SK-N-SH (cell line): ENCODE results near the gene CACNA1D.

Experiments
- CTCF ChIP-seq: fragments of 200-600 bp; sonication (generic); IDR thresholded peaks from 2 replicates; pipeline ENCODE4 v1.6.1; 2017; ENCODE audit warnings: antibody characterized with exemption, mild to moderate bottlenecking, moderate library complexity
- EP300 ChIP-seq, 2 experiments: IDR thresholded peaks; 2 replicates each; pipeline versions ENCODE4 v1.4.0 to v1.6.1; 2012; ENCODE audit warnings: borderline replicate concordance in 1 of 2, low read depth in 1 of 2, low read length in 1 of 2
- JUND ChIP-seq: IDR thresholded peaks from 2 replicates; pipeline ENCODE4 v1.4.0; 2012
- MAX ChIP-seq: IDR thresholded peaks from 2 replicates; pipeline ENCODE4 v1.4.0; 2012; ENCODE audit warnings: low read depth
- NRF1 ChIP-seq: IDR thresholded peaks from 2 replicates; pipeline ENCODE4 v1.6.1; 2012; ENCODE audit warnings: low read depth, mild to moderate bottlenecking, low read length
- RCOR1 ChIP-seq: fragments of 150-350 bp; IDR thresholded peaks from 2 replicates; pipeline ENCODE4 v1.6.1; 2017; ENCODE audit warnings: antibody characterized with exemption, low read length
- YY1 ChIP-seq: IDR thresholded peaks from 2 replicates; pipeline ENCODE4 v1.4.0; 2012; ENCODE audit warnings: low read depth, mild to moderate bottlenecking
- ZBTB33 ChIP-seq: IDR thresholded peaks from 2 replicates; pipeline ENCODE4 v1.4.0; 2012; ENCODE audit warnings: low read depth, borderline replicate concordance
- TF ChIP-seq, protein P1 (sequence below): fragments of 150-350 bp; IDR thresholded peaks from 2 replicates; pipeline ENCODE4 v1.6.1; 2017; ENCODE audit warnings: antibody characterized with exemption, low read length, low read depth, borderline replicate concordance

GRCh38 chr3:53581671-53582070, 87.3 kb downstream of the CACNA1D start:
- TF ChIP-seq MAX (no peak), YY1 (no peak), EP300 (IDR thresholded peaks at IDR 0.05; ENCODE audit: borderline replicate concordance in 1 of 2, low read depth in 1 of 2, low read length in 1 of 2) (no peak), CTCF (no peak), JUND (no peak), RCOR1 (no peak), ZBTB33 (no peak), NRF1 (no peak)
- TF ChIP-seq, protein P1, sequence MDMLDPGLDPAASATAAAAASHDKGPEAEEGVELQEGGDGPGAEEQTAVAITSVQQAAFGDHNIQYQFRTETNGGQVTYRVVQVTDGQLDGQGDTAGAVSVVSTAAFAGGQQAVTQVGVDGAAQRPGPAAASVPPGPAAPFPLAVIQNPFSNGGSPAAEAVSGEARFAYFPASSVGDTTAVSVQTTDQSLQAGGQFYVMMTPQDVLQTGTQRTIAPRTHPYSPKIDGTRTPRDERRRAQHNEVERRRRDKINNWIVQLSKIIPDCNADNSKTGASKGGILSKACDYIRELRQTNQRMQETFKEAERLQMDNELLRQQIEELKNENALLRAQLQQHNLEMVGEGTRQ, result no peak
